Lung microvascular endothelial cell (primary cell): Measurements from ENCODE around the gene OR2G3. TPM values are rescaled to one million over a fixed set of nuclear protein-coding genes. Genes with fewer than 3 reads are reported as not detected.

Experiments
- DNase-seq, 2 donors: peaks; one replicate each; pipeline versions ENCODE4 v3.0.0 to v3.0.0-alpha.2; 2010; ENCODE audit warnings: low read depth in 2 of 2
- total RNA-seq: library from RNA; depleted of rRNA; stranded (reverse); fragments of >200 nt; gene quantifications from 2 replicates; pipeline ENCODE4 v1.2.1, GENCODE V29; 2014

Gene OR2G3
- total RNA-seq = not detected in 2 replicates

DNA sequence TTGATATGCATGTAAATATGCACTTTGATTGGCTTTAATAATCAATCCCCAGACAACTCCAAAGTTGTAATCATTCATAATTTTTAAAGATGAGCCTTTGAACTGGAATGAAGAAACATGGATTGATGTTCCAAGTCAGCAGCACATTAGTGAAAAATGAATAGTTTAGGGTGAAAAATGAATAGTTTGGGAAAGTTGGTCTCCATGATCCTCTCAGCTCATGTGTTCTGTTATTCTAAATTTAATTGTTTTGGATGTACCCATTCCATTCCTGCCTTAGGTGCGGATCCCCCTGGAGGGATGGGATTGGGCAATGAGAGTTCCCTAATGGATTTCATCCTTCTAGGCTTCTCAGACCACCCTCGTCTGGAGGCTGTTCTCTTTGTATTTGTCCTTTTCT lies at the start of gene OR2G3:
Gene OR2G3, plus strand, starts transcription at position 301 of the 400 bp plus-strand sequence. Its CDS starts 0 bp downstream, at position 301.
- no peak for DNase-seq

DNA sequence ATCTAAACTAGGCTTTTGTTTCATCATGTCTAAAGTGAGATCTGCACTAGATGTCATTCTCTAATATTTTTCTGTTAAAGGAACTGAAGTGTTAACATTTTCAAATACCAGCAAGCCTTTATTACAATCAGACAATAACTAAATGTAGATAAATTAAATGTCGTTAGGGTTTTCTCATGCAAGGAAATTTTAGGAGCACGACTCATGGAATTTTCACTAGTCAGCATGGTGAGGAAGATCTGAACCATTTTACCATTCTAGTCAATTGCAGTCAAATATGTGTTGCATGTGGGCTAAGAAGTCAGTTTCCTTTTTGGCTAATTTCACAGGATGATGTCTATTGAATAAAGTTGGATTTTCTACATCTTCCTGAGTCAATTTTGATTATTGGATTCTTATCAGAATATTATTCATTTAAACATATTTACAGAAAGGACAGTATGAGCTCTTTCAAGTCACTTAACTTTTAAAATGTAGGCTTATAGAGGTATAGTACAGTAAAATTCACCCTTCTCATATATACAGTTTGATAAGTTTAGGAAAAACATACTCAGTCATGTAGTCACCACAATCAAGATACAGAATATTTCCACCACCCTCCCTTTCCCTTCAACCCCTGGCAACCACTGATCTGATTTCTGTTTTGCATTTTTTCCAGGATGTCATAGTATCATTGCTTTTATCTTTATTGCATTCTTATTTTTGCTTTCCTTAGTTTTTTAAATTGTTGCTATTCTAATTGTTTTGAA lies 47.3 kb upstream of the OR2G3 start:
- no peak for DNase-seq

DNA sequence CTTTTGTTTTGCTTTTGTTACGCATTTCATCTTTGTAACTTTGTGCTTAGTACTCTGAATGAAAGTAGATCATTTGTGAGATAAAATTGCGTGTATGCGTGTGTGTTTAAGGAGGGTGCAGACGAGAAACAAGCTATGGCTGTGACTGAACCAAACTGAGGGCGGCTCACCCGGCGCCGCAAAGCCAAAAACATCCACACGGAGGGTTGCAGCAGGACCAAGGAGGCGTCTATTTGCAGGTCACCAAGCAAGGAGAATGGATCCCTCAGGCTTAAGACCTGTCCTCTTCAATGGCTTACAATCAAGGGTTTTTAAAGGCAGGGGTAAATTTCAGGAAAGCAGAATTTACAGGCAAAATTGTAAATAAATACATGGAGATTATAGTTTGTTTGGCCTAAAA lies 43.7 kb upstream of the OR2G3 start:
- no peak for DNase-seq

DNA sequence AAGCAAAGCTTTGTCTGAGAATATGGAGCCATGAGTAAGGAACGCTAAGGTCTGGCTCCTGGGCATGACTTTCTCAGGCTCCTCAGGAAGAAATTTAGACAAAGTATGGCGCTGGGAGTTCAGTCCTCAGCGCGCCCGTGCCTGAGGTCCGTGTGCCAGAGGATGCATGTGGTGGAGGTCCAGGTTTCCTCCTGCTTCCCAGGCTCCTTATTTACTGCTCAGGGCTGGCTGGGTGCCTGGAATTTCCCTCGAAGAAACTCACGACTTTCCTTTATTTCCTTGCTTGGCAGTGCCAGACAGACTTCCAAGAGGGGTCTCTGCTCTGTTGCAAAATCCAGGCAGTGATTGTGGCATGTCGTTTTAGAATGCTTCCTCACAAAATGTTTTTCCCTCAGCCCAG lies 43.2 kb upstream of the OR2G3 start:
- DNase-seq = no peak

DNA sequence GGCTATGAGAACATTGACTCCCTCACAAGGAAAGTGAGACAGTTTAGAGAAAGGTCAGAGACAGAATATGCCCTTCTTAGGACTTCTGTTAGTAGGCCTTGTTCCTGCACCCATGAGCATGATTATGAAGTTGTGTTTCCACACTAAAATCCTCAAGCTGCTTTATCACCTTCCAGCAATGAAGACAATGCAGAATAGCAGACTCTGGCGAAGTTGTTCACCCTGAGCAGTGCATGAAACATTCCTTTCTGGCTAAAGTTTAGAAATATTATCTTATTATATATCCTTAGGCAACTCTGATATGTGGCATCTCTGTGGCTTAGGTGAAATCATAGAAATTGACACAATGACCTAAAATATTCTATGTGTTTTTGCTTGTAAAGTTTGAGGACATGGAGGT lies 31.1 kb upstream of the OR2G3 start:
- DNase-seq = no peak

DNA sequence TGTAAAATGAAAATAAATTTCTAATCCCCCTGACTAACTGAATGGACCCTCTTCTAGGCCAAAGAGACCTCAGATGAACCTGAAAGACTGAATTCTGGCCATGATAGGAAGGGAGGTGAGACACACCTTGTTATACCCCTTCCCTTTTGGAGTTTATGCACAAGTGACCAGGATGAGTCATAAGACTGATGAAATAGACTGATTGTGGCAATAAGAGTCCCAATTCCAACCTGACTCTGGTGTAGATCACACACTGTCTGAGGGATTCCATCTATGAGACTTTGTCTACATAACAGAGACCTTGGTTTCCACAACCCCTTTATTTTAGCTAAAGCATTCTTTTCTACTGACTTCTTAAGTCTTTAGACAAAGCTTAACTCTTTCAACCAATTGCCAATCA lies 30.7 kb upstream of the OR2G3 start:
- DNase-seq = no peak

DNA sequence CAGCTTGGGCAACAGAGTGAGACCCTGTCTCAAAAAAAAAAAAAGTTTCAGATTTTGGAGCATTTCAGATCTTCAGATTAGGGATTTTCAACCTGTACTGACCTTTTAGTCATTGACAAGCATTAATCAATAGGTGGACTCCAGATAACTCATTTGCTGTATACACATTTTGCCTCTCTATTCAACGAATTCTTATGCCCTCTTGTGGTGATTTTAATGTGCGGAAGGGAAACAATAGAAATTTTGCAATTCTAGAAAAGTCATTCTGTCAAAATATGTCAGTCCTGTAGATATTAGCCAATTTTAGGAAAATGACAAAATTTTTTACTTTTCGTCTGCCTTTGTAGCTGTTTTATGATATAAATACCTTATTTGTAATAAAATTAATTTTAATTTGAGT lies 28.9 kb upstream of the OR2G3 start:
- no peak for DNase-seq

DNA sequence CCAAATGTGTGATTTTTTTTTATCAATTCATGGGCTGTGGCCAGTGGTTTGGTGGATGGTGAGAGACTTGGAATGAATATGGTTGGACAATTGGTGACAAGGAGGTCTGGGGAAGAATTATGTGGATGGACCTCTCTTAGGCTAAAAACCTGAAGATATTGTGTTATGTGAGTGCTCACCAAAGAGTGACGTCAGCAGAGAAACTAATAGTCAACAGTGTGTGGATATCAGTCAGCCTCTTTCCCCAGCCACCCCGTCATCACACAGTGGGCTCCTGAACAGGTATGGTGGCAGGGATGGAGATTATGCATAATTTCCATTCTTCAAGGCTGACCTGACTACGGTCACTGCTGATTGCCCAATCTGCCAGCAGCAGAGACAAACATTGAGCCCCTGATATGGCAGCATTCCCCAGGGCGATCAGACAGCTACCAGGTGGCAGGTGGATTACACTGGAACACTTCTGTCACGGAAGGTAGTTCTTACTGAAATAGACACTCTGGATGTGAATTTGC lies 26.4 kb upstream of the OR2G3 start:
- DNase-seq = no peak

DNA sequence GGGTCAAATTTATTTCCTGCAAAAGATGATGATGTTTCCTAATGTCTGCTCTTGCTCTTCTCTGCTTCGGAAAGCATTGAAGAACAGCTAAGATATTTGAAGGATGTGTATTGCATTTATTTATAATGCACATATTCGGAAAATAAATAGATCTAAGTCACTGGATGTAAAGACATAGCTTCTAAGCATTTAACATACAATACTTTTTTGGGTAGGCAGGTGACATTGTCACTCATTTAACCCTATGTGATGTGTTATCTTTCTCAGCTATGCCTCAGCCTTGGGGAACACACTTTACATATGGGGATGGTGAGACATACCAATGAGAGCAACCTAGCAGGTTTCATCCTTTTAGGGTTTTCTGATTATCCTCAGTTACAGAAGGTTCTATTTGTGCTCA lies 17.3 kb upstream of the OR2G3 start, which contains the start of gene OR2G2:
Gene OR2G2, plus strand, starts transcription at position 301 of the 400 bp plus-strand sequence. Its CDS starts 0 bp downstream, at position 301.
- DNase-seq = no peak

DNA sequence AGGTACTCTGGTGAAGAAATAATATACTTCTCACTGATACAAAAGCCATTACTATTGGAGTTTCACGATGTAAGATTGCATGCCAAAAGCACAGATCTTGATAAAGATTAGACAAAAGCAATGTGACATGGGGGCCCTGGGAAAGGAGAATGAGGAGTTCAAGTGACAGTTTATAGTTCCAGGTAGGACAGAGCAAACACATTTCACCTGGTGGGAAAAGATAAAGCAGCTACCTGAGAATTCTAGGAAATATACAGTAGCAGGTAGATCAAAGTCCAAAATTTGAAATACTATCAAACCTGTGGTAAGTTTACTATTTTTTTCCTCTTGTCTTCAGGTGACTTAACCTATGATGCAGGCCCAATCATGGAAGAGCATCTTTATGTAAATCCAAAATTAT lies 8.0 kb downstream of the OR2G3 start:
- no peak for DNase-seq

DNA sequence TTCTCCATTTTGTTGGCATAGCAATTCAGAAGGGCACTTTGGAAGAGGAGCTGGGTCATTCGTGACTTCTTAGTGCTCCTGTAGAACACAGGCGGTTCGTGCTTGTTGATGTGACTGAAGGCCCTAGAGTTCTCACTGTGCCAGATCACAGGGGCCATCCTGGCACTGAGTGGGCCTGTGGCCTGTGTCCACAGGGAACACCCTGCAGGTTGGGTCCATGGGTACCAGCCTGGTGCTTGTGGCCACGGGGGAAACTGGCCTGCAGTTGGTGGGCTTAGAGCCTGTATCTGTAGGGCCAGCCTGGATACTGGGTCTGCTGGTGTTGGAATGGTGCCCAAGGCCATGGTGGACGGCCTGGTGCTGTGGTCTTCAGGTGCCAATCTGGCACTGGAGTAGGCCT lies 9.2 kb downstream of the OR2G3 start:
- DNase-seq = no peak

DNA sequence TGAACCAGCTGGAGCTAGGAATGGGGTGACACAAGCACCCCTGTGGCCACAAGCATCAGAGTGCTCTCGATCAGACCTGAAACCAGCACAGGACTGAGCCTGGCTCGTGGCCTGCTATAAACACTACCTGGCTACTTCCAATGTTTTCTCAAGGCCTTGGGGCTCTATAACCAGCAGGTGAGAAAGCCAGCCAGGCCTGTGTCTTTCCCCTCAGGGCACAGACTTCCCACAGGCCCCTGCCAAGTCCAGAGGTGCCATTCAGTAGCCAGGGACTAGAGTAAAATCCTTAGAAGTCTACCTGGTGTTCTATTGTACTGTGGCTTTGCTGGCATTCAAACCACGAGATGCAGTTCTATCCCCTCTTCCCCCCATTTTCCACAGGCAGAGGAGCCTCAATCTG lies 22.6 kb downstream of the OR2G3 start:
- DNase-seq = no peak

DNA sequence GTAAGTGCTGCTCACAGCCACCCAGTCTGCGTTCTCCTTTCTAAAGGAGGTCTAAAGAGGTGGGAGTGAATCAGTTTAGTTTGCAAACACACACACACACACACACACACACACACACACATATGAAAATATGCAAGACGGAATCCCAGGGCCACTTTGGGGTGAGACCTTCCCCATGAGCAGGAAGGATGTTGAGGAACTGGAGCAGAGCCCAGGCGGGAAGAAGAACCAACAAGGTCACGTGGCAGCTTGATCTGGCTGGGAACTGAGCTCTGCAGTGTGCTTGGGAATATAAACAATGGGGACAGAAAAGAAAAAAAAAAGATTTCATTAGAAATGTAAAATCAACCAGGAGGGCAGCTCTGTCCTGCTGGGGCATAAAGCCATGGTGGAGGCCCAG lies 32.6 kb downstream of the OR2G3 start:
- peak in 1 of 2 donors; percentile 2 for DNase-seq

DNA sequence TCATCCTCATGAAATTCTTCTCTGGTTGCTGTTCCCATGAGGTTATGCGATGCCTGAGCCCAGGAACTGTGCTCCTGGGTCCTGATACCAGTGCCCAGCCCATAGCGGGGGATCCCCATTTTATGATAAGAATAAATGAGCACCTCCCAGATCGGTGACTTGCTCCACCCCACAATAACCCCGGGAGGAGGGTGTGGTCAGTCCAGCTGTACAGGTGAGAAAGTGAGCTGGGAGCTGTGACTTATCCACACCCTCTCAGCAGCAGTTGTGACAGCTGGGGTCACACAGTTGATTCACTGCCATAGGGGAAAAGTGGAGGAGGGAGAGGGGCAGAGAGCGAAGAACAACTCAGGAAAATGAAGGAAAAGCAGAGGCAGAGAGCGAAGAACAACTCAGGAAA lies 33.4 kb downstream of the OR2G3 start:
- DNase-seq = no peak

DNA sequence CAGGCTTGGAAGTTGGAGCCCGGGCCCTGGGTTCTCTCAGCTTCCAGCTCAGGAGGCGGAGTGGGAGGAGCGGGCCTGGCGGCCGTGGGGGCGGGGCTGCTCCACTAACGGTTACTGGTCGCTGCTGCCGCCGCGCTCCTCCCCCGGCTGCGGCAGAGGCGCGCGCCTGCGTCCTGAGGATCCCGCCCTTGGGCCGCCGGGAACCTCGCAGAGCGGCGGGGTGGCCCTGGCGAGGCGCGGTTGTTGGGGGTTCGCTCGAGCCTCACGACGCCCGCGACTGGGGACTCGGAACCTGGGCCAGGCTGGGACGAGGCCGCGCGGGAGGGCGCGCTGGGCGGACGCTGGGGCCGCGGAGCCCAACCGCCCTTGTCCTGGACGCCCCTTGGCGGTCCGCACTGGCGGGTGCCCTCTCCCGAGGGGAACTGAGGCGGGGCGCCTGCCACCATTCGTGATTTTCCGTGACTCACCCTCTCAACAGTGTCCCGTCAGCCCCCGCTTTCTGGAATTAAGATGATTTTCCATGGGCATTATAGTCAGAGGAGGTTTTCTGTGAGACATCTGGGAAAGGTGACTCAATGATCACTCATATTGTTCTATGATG lies 34.1 kb downstream of the OR2G3 start:
- DNase-seq = peak in 1 of 2 donors; percentile 24

DNA sequence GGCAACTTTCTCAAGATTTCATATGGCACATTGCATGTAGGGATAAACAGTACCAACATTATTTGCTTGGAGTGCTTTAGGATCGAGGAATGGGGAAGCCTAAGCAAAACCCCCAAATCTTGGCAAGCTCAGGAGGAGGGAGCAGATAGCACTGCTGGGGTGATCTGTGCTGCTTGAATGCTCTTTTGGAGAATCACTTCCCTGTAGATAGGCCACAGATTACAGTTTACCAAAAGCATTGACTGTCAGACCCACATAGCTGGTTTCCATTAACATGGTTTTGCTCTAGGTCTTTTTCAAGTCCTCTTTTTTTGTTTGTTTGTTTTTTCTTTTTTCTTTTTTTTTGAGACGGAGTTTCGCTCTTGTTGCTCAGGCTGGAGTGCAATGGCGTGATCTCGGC lies 37.4 kb downstream of the OR2G3 start:
- no peak for DNase-seq

DNA sequence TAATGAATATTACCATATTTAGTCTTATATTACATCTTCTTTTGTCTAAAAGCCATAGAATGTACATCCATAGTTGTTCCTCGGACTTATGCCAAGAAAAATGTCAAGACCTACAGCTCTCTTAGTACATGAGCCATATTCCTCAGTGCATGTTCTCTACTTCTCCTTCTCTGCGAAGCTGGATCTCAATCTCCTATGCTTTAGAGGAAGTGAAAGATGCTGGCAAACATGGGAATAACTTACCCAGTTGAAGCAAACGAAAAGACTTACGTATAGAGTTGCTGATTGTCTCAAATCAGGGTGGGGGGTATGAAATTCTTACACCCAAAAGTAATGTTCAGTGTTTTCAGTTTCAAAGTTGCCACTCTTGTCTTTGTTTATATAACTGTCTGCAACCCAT lies 41.5 kb downstream of the OR2G3 start:
- DNase-seq = no peak

DNA sequence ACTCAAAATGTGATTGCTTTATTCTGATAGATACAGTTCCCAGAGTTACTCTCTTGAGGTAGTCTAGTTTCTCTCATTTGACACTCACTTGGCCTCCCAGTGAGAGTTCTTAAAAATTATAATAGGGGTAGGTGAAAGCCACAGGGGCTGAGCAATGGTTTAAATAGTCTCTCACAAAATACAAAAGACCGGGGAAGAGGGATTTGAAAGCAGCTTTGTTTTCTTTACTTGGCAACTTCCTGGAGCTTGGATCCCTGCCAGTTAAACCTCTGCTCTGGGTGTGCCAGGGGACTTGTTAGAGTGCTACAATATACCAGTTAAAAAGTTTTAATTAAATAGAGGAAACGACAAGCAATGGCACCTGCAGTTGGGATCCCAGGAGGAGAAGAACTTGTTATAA lies 42.5 kb downstream of the OR2G3 start:
- peak in 1 of 2 donors; percentile 11 for DNase-seq

DNA sequence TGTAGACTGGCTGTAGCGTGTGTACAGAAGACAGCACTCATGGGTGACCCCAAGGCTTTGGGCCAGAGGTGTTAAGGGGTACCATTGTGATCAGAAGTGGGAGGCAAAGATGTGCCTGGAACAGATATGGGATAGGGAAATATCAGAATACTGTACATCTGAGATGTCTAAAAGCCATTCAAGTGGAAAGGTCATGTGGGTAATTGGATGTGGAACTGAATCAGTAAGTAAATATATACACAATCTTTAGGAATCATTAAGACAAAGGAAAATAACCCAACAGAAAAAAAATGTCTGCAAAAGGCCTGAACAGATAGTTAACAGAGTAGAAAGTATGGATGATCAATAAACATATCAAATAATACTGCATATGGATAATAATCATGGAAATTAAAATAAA lies 47.7 kb downstream of the OR2G3 start:
- no peak for DNase-seq
